ENCODE results near the gene CDK5RAP2. TPM values are rescaled to one million over a fixed set of nuclear protein-coding genes. Genes with fewer than 3 reads are reported as not detected.
A peak's percentile ranks its signal among the peaks of the same experiment; 100 is the strongest.

The CDK5RAP2 gene
- total RNA-seq, 4 donors from 2014 or later: 57.4 to 86.3 (median 70.3) TPM

DNA sequence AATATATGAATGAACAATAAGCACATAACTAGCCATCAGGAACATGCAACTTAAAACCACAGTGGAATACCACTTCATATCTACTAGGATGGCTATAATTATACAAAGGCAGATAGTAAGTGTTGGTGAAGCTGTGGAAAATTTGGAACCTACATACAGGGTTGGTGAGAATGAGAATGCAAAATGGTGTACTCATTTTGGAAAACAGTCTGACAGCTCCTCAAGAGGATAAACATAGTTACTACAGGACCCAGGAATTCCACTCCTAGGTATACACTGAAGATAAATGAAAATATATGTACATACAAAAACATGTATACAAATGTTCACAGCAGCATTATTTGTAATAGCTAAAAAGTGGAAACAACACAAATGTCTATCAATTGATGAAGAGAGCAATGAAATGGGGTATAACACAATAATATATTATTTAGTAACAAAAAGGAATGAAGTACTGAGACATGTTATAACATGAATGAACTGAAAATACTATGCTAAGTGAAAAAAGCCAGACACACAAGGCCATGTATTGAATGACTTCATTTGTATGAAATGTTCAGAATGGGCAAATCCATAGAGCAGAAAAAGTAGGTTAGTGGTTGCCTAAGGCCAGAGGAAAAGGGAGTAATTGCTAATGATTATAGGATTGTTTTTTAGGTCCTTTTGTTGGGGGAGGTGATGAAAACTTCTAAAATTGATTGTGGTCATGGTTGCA, 31.2 kb upstream of the CDK5RAP2 start:
- no peaks in the 10 kb centered on the region for H3K27me3 ChIP-seq
- H3K27ac ChIP-seq: no peak overlapping the region
- DNase-seq (no peak), ATAC-seq (peak in 1 of 2 donors; percentile 70)
- no peaks in the 10 kb centered on the region for H3K9me3 ChIP-seq
- intact Hi-C loops (cut with DNase I; ENCODE audit: low total_unique reads): no loop called here
- no peaks in the 10 kb centered on the region for H3K4me1 ChIP-seq
- in situ Hi-C loops (cut with MboI; ENCODE audit: low sequenced_read_pairs in 4 of 4): no loop called here
- H3K36me3 ChIP-seq: no peaks in the 10 kb centered on the region
- TF ChIP-seq POLR2A (IDR thresholded peaks at IDR 0.05) (no peak), CTCF (IDR thresholded peaks at IDR 0.05 in 4 of 5, conservative IDR thresholded peaks at IDR 0.05 in 1 of 5) (peak in 2 of 5 experiments; percentile 16 to 29)
- no peak overlapping the region for H3K4me3 ChIP-seq

DNA sequence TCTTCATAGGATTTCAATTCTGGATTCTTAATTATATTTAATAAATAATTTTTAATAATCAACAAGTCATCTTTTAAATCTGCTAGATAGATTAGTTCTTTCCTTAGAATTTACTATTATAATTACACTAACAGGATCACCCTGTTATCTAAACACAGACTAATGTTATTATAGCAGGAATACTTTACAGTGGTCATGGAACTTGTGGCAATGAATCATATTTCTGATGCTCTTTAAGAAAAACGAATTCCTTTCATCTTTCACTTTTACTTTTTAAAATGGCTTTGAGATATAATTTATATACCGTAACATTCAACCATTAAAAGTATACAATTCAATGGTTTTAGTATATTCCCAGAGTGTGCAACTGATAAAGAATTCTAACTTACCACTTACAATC, 29.7 kb upstream of the CDK5RAP2 start:
- no peaks in the 10 kb centered on the region for H3K9me3 ChIP-seq
- no peaks in the 10 kb centered on the region for H3K36me3 ChIP-seq
- no peak overlapping the region for H3K27ac ChIP-seq
- intact Hi-C loops (cut with DNase I; ENCODE audit: low total_unique reads): no loop called here
- DNase-seq: no peak
- no peaks in the 10 kb centered on the region for H3K4me1 ChIP-seq
- H3K27me3 ChIP-seq: no peaks in the 10 kb centered on the region
- no peak overlapping the region for H3K4me3 ChIP-seq
- ATAC-seq: no peak
- in situ Hi-C loops (cut with MboI; ENCODE audit: low sequenced_read_pairs in 4 of 4): no loop called here
- TF ChIP-seq POLR2A (IDR thresholded peaks at IDR 0.05): no peak
- no peak for TF ChIP-seq CTCF (IDR thresholded peaks at IDR 0.05 in 4 of 5, conservative IDR thresholded peaks at IDR 0.05 in 1 of 5)

GRCh38 chr9:120608421-120608820, 28.5 kb upstream of the CDK5RAP2 start:
- H3K36me3 ChIP-seq: no peaks in the 10 kb centered on the region
- no peak overlapping the region for H3K27ac ChIP-seq
- ATAC-seq (no peak), DNase-seq (no peak)
- intact Hi-C loops (cut with DNase I; ENCODE audit: low total_unique reads) (no loop called here), in situ Hi-C loops (cut with MboI; ENCODE audit: low sequenced_read_pairs in 4 of 4) (no loop called here)
- H3K4me1 ChIP-seq: no peaks in the 10 kb centered on the region
- no peaks in the 10 kb centered on the region for H3K27me3 ChIP-seq
- H3K4me3 ChIP-seq: no peak overlapping the region
- no peaks in the 10 kb centered on the region for H3K9me3 ChIP-seq
- TF ChIP-seq CTCF (IDR thresholded peaks at IDR 0.05 in 4 of 5, conservative IDR thresholded peaks at IDR 0.05 in 1 of 5) (no peak), POLR2A (IDR thresholded peaks at IDR 0.05) (no peak)

GRCh38 chr9:120603591-120603990, 23.6 kb upstream of the CDK5RAP2 start:
- H3K36me3 ChIP-seq: no peaks in the 10 kb centered on the region
- ATAC-seq: no peak
- H3K4me1 ChIP-seq: no peaks in the 10 kb centered on the region
- H3K4me3 ChIP-seq: no peak overlapping the region
- H3K27me3 ChIP-seq: no peaks in the 10 kb centered on the region
- no peak for DNase-seq
- TF ChIP-seq POLR2A (IDR thresholded peaks at IDR 0.05) (no peak), CTCF (IDR thresholded peaks at IDR 0.05 in 4 of 5, conservative IDR thresholded peaks at IDR 0.05 in 1 of 5) (no peak)
- intact Hi-C loops (cut with DNase I; ENCODE audit: low total_unique reads) (no loop called here), in situ Hi-C loops (cut with MboI; ENCODE audit: low sequenced_read_pairs in 4 of 4) (no loop called here)
- H3K9me3 ChIP-seq: no peaks in the 10 kb centered on the region
- H3K27ac ChIP-seq: no peak overlapping the region

DNA sequence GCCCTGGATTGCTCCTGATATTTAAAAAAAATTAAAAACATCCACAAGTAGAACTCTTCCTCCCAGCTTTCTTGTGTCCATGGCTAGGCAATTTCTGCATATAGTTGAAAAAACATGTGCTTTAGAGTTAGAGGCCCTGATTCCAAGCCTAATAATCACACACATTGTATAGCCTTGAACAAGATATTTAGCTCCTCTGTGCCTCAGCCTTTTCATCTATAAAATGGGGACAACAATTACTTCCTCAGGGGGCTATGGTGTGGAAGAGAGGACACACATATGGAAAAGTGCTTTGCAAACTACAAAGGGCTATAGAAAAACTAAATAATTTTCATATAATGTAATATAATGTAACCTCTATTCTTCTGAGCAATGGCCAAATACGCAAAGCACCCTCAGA, 23.0 kb upstream of the CDK5RAP2 start:
- H3K9me3 ChIP-seq: no peaks in the 10 kb centered on the region
- no peaks in the 10 kb centered on the region for H3K36me3 ChIP-seq
- intact Hi-C loops (cut with DNase I; ENCODE audit: low total_unique reads): no loop called here
- H3K4me1 ChIP-seq: no peaks in the 10 kb centered on the region
- DNase-seq (no peak), ATAC-seq (no peak)
- H3K4me3 ChIP-seq: no peak overlapping the region
- no peak overlapping the region for H3K27ac ChIP-seq
- H3K27me3 ChIP-seq: no peaks in the 10 kb centered on the region
- TF ChIP-seq POLR2A (IDR thresholded peaks at IDR 0.05): no peak
- no peak for TF ChIP-seq CTCF (IDR thresholded peaks at IDR 0.05 in 4 of 5, conservative IDR thresholded peaks at IDR 0.05 in 1 of 5)
- in situ Hi-C loops (cut with MboI; ENCODE audit: low sequenced_read_pairs in 4 of 4): no loop called here
